ENCODE measurements around the gene THRB.

- TF ChIP-seq, protein P1, sequence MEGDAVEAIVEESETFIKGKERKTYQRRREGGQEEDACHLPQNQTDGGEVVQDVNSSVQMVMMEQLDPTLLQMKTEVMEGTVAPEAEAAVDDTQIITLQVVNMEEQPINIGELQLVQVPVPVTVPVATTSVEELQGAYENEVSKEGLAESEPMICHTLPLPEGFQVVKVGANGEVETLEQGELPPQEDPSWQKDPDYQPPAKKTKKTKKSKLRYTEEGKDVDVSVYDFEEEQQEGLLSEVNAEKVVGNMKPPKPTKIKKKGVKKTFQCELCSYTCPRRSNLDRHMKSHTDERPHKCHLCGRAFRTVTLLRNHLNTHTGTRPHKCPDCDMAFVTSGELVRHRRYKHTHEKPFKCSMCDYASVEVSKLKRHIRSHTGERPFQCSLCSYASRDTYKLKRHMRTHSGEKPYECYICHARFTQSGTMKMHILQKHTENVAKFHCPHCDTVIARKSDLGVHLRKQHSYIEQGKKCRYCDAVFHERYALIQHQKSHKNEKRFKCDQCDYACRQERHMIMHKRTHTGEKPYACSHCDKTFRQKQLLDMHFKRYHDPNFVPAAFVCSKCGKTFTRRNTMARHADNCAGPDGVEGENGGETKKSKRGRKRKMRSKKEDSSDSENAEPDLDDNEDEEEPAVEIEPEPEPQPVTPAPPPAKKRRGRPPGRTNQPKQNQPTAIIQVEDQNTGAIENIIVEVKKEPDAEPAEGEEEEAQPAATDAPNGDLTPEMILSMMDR (IDR thresholded peaks at IDR 0.05), result peak in 5 of 6 experiments; percentile 32 to 60 (median 51)
- TF ChIP-seq POLR2A (IDR thresholded peaks at IDR 0.05), result no peak
These were observed 308.8 kb downstream of the THRB start for GRCh38 chr3:24185738-24186384.

All from esophagus squamous epithelium (tissue), 4 donors.